ENCODE data around the gene NWD2. TPM values are rescaled to one million over a fixed set of nuclear protein-coding genes. Genes with fewer than 3 reads are reported as not detected.

The NWD2 gene
- total RNA-seq, 2 experiments from 2014 or later: not detected

- ATAC-seq (ENCODE audit: poor library complexity): no peak
- Histone ChIP-seq H3K36me3 (ENCODE audit: insufficient read depth, low read length) (no peaks in the 10 kb centered on the region), H3K27me3 (ENCODE audit: control insufficient read depth in 1 of 2, insufficient read depth in 2 of 2, low read length in 2 of 2) (no peaks in the 10 kb centered on the region), H3K4me1 (ENCODE audit: insufficient read depth, low read length) (no peaks in the 10 kb centered on the region), H3K27ac (ENCODE audit: low read depth in 1 of 2, low read length in 2 of 2) (no peak overlapping the region), H3K4me3 (ENCODE audit: low read length) (no peak overlapping the region), H3K9me3 (ENCODE audit: control insufficient read depth in 1 of 2, insufficient read depth in 1 of 2, low read length in 2 of 2) (peaks cover 2 to 24% of the 10 kb centered on the region in 2 experiments)
- H3K36me3 Mint-ChIP-seq (ENCODE audit: low read depth): no peaks in the 10 kb centered on the region
- ChIA-PET POLR2A (no interaction called here), CTCF (no interaction called here)
- no peaks in the 10 kb centered on the region for H3K4me1 Mint-ChIP-seq (ENCODE audit: low read depth)
- no peak overlapping the region for H3K27ac Mint-ChIP-seq
- no peak overlapping the region for H3K4me3 Mint-ChIP-seq
- H3K27me3 Mint-ChIP-seq: peaks cover 13% of the 10 kb centered on the region
- intact Hi-C loops (cut with DNase I, micrococcal nuclease): no loop called here
- peaks cover 14% of the 10 kb centered on the region for H3K9me3 Mint-ChIP-seq
- no peak for DNase-seq
- no peak for TF ChIP-seq CTCF (IDR thresholded peaks at IDR 0.05)
Observed at GRCh38 chr4:37304612-37305011, 60.1 kb downstream of the NWD2 start.

GRCh38 chr4:37305984-37306383 lies 61.4 kb downstream of the NWD2 start:
- intact Hi-C loops (cut with DNase I, micrococcal nuclease): no loop called here
- Histone ChIP-seq H3K4me3 (ENCODE audit: low read length) (no peak overlapping the region), H3K9me3 (ENCODE audit: control insufficient read depth in 1 of 2, insufficient read depth in 1 of 2, low read length in 2 of 2) (peaks cover 6 to 24% of the 10 kb centered on the region in 2 experiments), H3K36me3 (ENCODE audit: insufficient read depth, low read length) (no peaks in the 10 kb centered on the region), H3K27ac (ENCODE audit: low read depth in 1 of 2, low read length in 2 of 2) (no peak overlapping the region), H3K4me1 (ENCODE audit: insufficient read depth, low read length) (no peaks in the 10 kb centered on the region), H3K27me3 (ENCODE audit: control insufficient read depth in 1 of 2, insufficient read depth in 2 of 2, low read length in 2 of 2) (no peaks in the 10 kb centered on the region)
- no peak overlapping the region for H3K4me3 Mint-ChIP-seq
- H3K4me1 Mint-ChIP-seq (ENCODE audit: low read depth): no peaks in the 10 kb centered on the region
- peaks cover 18% of the 10 kb centered on the region for H3K9me3 Mint-ChIP-seq
- H3K27ac Mint-ChIP-seq: no peak overlapping the region
- H3K36me3 Mint-ChIP-seq (ENCODE audit: low read depth): no peaks in the 10 kb centered on the region
- ChIA-PET POLR2A (no interaction called here), CTCF (no interaction called here)
- no peak for TF ChIP-seq CTCF (IDR thresholded peaks at IDR 0.05)
- DNase-seq (no peak), ATAC-seq (ENCODE audit: poor library complexity) (no peak)
- peaks cover 15% of the 10 kb centered on the region for H3K27me3 Mint-ChIP-seq

- no peak for DNase-seq
- H3K4me1 Mint-ChIP-seq (ENCODE audit: low read depth): no peaks in the 10 kb centered on the region
- intact Hi-C loops (cut with DNase I, micrococcal nuclease): no loop called here
Observed at GRCh38 chr4:37317104-37317643, 72.6 kb downstream of the NWD2 start.

More at GRCh38 chr4:37317104-37317643, 72.6 kb downstream of the NWD2 start:
- H3K4me3 Mint-ChIP-seq: no peak overlapping the region
- peaks cover 3 to 4% of the 10 kb centered on the region in 2 experiments for H3K9me3 ChIP-seq (ENCODE audit: control insufficient read depth in 1 of 2, insufficient read depth in 1 of 2, low read length in 2 of 2)
- H3K36me3 Mint-ChIP-seq (ENCODE audit: low read depth): no peaks in the 10 kb centered on the region
- H3K27ac Mint-ChIP-seq: no peak overlapping the region
- peaks cover 8% of the 10 kb centered on the region for H3K9me3 Mint-ChIP-seq
- POLR2A ChIA-PET: no interaction called here
- H3K27me3 Mint-ChIP-seq: peaks cover 21% of the 10 kb centered on the region
- no peak overlapping the region for H3K27ac ChIP-seq (ENCODE audit: low read depth in 1 of 2, low read length in 2 of 2)
- TF ChIP-seq CTCF (IDR thresholded peaks at IDR 0.05): no peak
- H3K36me3 ChIP-seq (ENCODE audit: insufficient read depth, low read length): no peaks in the 10 kb centered on the region
- H3K4me1 ChIP-seq (ENCODE audit: insufficient read depth, low read length): no peaks in the 10 kb centered on the region
- no peak for ATAC-seq (ENCODE audit: poor library complexity)
- no peaks in the 10 kb centered on the region for H3K27me3 ChIP-seq (ENCODE audit: control insufficient read depth in 1 of 2, insufficient read depth in 2 of 2, low read length in 2 of 2)
- CTCF ChIA-PET: no interaction called here
- no peak overlapping the region for H3K4me3 ChIP-seq (ENCODE audit: low read length)

All from CD4-positive, alpha-beta T cell (primary cell).